SW480 (cell line): ENCODE measurements around the gene GRPEL1.
A peak's percentile ranks its signal among the peaks of the same experiment; 100 is the strongest.
"Not testable (repeated sequence)": the region's sequence is repeated elsewhere in the genome, so short reads cannot be mapped to it uniquely, and the experiment has no call there.

Experiments used
- DNase-seq: peaks from one replicate; pipeline ENCODE4 v3.0.0-alpha.2; 2016; ENCODE audit warnings: low spot score

GRPEL1 gene

GRCh38 chr4:7092026-7092425 is 24.2 kb upstream of the GRPEL1 start:
- no peak for DNase-seq

- no peak for DNase-seq
Measured at GRCh38 chr4:7089213-7089986, 21.5 kb upstream of the GRPEL1 start.

GRCh38 chr4:7087036-7087435 is 19.2 kb upstream of the GRPEL1 start:
- DNase-seq, result peak; percentile 11

GRCh38 chr4:7086384-7086783 is 18.5 kb upstream of the GRPEL1 start:
- DNase-seq, result no peak

- not testable (repeated sequence) for DNase-seq
Measured at GRCh38 chr4:7084564-7084961, 16.7 kb upstream of the GRPEL1 start.

GRCh38 chr4:7083597-7084563 is 16.0 kb upstream of the GRPEL1 start:
- DNase-seq, result no peak

- not testable (repeated sequence) for DNase-seq
Measured at GRCh38 chr4:7079909-7080308, 12.0 kb upstream of the GRPEL1 start.

GRCh38 chr4:7079483-7079882 is 11.6 kb upstream of the GRPEL1 start:
- not testable (repeated sequence) for DNase-seq

GRCh38 chr4:7078025-7078424 is 10.2 kb upstream of the GRPEL1 start:
- DNase-seq, result no peak

- no peak for DNase-seq
Measured at GRCh38 chr4:7077371-7077770, 9.5 kb upstream of the GRPEL1 start.

- no peak for DNase-seq
Measured at GRCh38 chr4:7076696-7077082, 8.8 kb upstream of the GRPEL1 start.

GRCh38 chr4:7075962-7076695 is 8.3 kb upstream of the GRPEL1 start:
- DNase-seq, result peak; percentile 4

GRCh38 chr4:7074426-7074825 is 6.6 kb upstream of the GRPEL1 start:
- peak; percentile 60 for DNase-seq

- DNase-seq, result peak; percentile 71
Measured at GRCh38 chr4:7073526-7074390, 5.9 kb upstream of the GRPEL1 start.

- no peak for DNase-seq
Measured at GRCh38 chr4:7073059-7073458, 5.2 kb upstream of the GRPEL1 start.

GRCh38 chr4:7070729-7071511 is 3.1 kb upstream of the GRPEL1 start:
- peak; percentile 73 for DNase-seq

GRCh38 chr4:7068883-7069282 is 1.0 kb upstream of the GRPEL1 start:
- DNase-seq, result no peak

GRCh38 chr4:7068279-7068842 is 497 bp upstream of the GRPEL1 start:
- no peak for DNase-seq

GRCh38 chr4:7067126-7067451 is 775 bp downstream of the GRPEL1 start:
- no peak for DNase-seq

- DNase-seq, result no peak
Measured at GRCh38 chr4:7066493-7066892, 1.4 kb downstream of the GRPEL1 start.
